Endothelial cell of umbilical vein (primary cell): Measurements from ENCODE around the gene GRWD1. TPM values are rescaled to one million over a fixed set of nuclear protein-coding genes. Genes with fewer than 3 reads are reported as not detected.

Experiments
- BruUV-seq: library from RNA; stranded (reverse); fragments of 400-500 nt; replicated peaks from 2 replicates; lab custom pipeline; 2021; lab: Mats Ljungman, UMichigan
- CTCF ChIA-PET: fragments of 300-600, 350-600 bp; sonication (Branson Sonifier 250); formaldehyde crosslinking; loops from one replicate; lab custom pipeline; 2021; ENCODE audit warnings: antibody characterized with exemption, inconsistent platforms; lab: Charles Lee
- POLR2A ChIA-PET: fragments of 300-600, 350-600 bp; sonication (Branson Sonifier 250); formaldehyde crosslinking; loops from one replicate; lab custom pipeline; 2021; ENCODE audit warnings: antibody characterized with exemption, inconsistent platforms; lab: Charles Lee
- DNase-seq: peaks from one replicate; pipeline ENCODE4 v3.0.0-alpha.2; 2011; ENCODE audit warnings: low read depth, low spot score
- FAIRE-seq: peaks from 2 replicates; lab custom pipeline; 2011; peaks lifted over from hg19 to GRCh38; lab: Jason Lieb, UNC
- H2AFZ ChIP-seq: 2 replicates; pipeline ENCODE4 v1.6.0; 2012; ENCODE audit warnings: low read depth, low read length, control low read depth, inconsistent platforms
- H3K27ac ChIP-seq: 2 replicates; pipeline ENCODE4 v1.5.1; 2011; ENCODE audit warnings: low read depth, mild to moderate bottlenecking, control low read depth, low read length, moderate library complexity; ENCODE audit not compliant: insufficient read depth
- H3K27me3 ChIP-seq, 2 experiments: 2 replicates each; pipeline versions ENCODE4 v1.6.0 to v1.6.1; 2011; ENCODE audit warnings: low read length in 2 of 2, mixed read lengths in 1 of 2; ENCODE audit not compliant: control insufficient read depth in 2 of 2, insufficient read depth in 2 of 2
- H3K36me3 ChIP-seq, 2 experiments: 2 replicates in 1 of 2; 3 replicates in 1 of 2; pipeline ENCODE4 v1.5.1; 2011; ENCODE audit warnings: low read length in 2 of 2, mild to moderate bottlenecking in 1 of 2, moderate library complexity in 1 of 2; ENCODE audit not compliant: control insufficient read depth in 2 of 2, insufficient read depth in 2 of 2; ENCODE audit errors: extremely low read depth in 1 of 2
- H3K4me1 ChIP-seq: 3 replicates; pipeline ENCODE4 v1.5.1; 2011; ENCODE audit warnings: mild to moderate bottlenecking, low read length; ENCODE audit not compliant: control insufficient read depth, insufficient read depth; ENCODE audit errors: extremely low read depth
- H3K4me2 ChIP-seq: 2 replicates; pipeline ENCODE4 v1.6.1; 2011; ENCODE audit warnings: low read length, control low read depth, mixed read lengths; ENCODE audit not compliant: insufficient read depth
- H3K4me3 ChIP-seq, 3 experiments: fragments of 200-600 bp in 1 of 3; sonication (generic), shearing (Covaris generic) in 1 of 3; replicated peaks in 1 of 3; 2 replicates each; pipeline ENCODE4 v1.5.1; 2011 to 2016; ENCODE audit warnings: control low read depth in 3 of 3, low read length in 3 of 3, mild to moderate bottlenecking in 2 of 3, inconsistent platforms in 1 of 3, low read depth in 1 of 3, moderate library complexity in 1 of 3; ENCODE audit not compliant: insufficient read depth in 1 of 3
- H3K79me2 ChIP-seq: 2 replicates; pipeline ENCODE4 v1.6.0; 2012; ENCODE audit warnings: low read length, inconsistent platforms; ENCODE audit not compliant: control insufficient read depth, insufficient read depth
- H3K9ac ChIP-seq: replicated peaks from 2 replicates; pipeline ENCODE3; 2011; ENCODE audit warnings: low read length, control low read depth; ENCODE audit not compliant: insufficient read depth; ENCODE audit errors: extremely low read depth
- H3K9me1 ChIP-seq: replicated peaks from 3 replicates; pipeline ENCODE4 v1.6.0; 2011; ENCODE audit warnings: mild to moderate bottlenecking, low read length; ENCODE audit not compliant: control insufficient read depth, insufficient read depth; ENCODE audit errors: extremely low read depth
- H3K9me3 ChIP-seq: replicated peaks from 2 replicates; pipeline ENCODE4 v1.5.1; 2012; ENCODE audit warnings: low read length, inconsistent platforms; ENCODE audit not compliant: control insufficient read depth, insufficient read depth
- H4K20me1 ChIP-seq: replicated peaks from 2 replicates; pipeline ENCODE3; 2011; ENCODE audit warnings: mild to moderate bottlenecking, low read length; ENCODE audit not compliant: control insufficient read depth, insufficient read depth; ENCODE audit errors: extremely low read depth
- FOS ChIP-seq: IDR thresholded peaks from 2 replicates; pipeline ENCODE4 v1.6.1; 2011; ENCODE audit warnings: mild to moderate bottlenecking, low read length, moderate library complexity, borderline replicate concordance; ENCODE audit not compliant: insufficient read depth
- GATA2 ChIP-seq: IDR thresholded peaks from 2 replicates; pipeline ENCODE4 v1.7.0; 2011; ENCODE audit warnings: low read depth, mild to moderate bottlenecking, moderate library complexity, mixed read lengths, low read length; ENCODE audit not compliant: insufficient read length, insufficient read depth
- MAX ChIP-seq: IDR thresholded peaks from 2 replicates; pipeline ENCODE4 v1.6.1; 2011; ENCODE audit not compliant: insufficient read depth, insufficient read length
- POLR2A ChIP-seq: IDR thresholded peaks from 2 replicates; pipeline ENCODE4 v1.6.1; 2012; ENCODE audit warnings: low read depth, mild to moderate bottlenecking, control low read depth, low read length
- POLR2AphosphoS5 ChIP-seq: IDR thresholded peaks from 2 replicates; pipeline ENCODE4 v1.6.1; 2012; ENCODE audit warnings: low read depth, mild to moderate bottlenecking, control low read depth, low read length, moderate library complexity; ENCODE audit not compliant: insufficient read depth
- dilution Hi-C: fragments of 300-500 bp; cut with MboI; formaldehyde crosslinking; loops from one replicate; pipeline ENCODE4 v1.15.0; 2019; ENCODE audit warnings: low sequenced_read_pairs; ENCODE audit not compliant: extremely low pct_ligation_motif_present
- intact Hi-C: fragments of 100-400 bp; cut with micrococcal nuclease; formaldehyde crosslinking; loops from one replicate; pipeline ENCODE4 v1.10.0; 2022
- polyA plus RNA-seq, 4 experiments: library from polyadenylated mRNA; depleted of rRNA in 3 of 4; stranded (reverse) in 3 of 4; unstranded in 1 of 4; fragments of >200 nt; gene quantifications; 2 replicates each; pipeline versions ENCODE4 v1.2.1 to v1.2.3, GENCODE V29; 2011 to 2012; ENCODE audit warnings: missing spikeins in 1 of 4
- total RNA-seq: library from RNA; stranded (reverse); gene quantifications from 2 replicates; pipeline ENCODE4 v1.2.3, GENCODE V29; 2021

Gene GRWD1
- total and polyA plus RNA-seq, 2 donors (not counting 3 experiments of a cell fraction or from before 2014, with no cell fraction given): 26.3 to 52.7 TPM

GRCh38 chr19:48398375-48399235 is 47.2 kb upstream of the GRWD1 start:
- DNase-seq: peak; percentile 74
- dilution Hi-C loops: no loop called here
- peak overlapping the region; percentile 58 for H2AFZ ChIP-seq

More at GRCh38 chr19:48398375-48399235, 47.2 kb upstream of the GRWD1 start:
- no peaks in the 10 kb centered on the region for H4K20me1 ChIP-seq
- peak; percentile 67 for FAIRE-seq
- TF ChIP-seq FOS (no peak), GATA2 (no peak), POLR2AphosphoS5 (peak; percentile 78), POLR2A (no peak), MAX (peak; percentile 52)
- peaks cover 21 to 23% of the 10 kb centered on the region in 2 experiments for H3K27me3 ChIP-seq
- no peaks in the 10 kb centered on the region for H3K36me3 ChIP-seq
- peak overlapping the region; percentile 14 for H3K9ac ChIP-seq
- H3K4me2 ChIP-seq: peak overlapping the region; percentile 36
- BruUV-seq: no TSS peak
- POLR2A ChIA-PET: no interaction called here
- no peaks in the 10 kb centered on the region for H3K79me2 ChIP-seq
- H3K4me1 ChIP-seq: peaks cover 10% of the 10 kb centered on the region
- H3K9me3 ChIP-seq: no peaks in the 10 kb centered on the region
- CTCF ChIA-PET: no interaction called here
- H3K27ac ChIP-seq: no peak overlapping the region
- H3K9me1 ChIP-seq: no peaks in the 10 kb centered on the region
- H3K4me3 ChIP-seq: peak overlapping the region; percentile 29 to 38 (median 32)
- intact Hi-C loops: loop anchor here (2.0 to 5.0 kb wide), 3 partner anchors 16 to 84 kb away; partner anchors contain the start of gene GRWD1
